Body of pancreas (tissue), 4 donors: ENCODE data around the gene C15orf39.

Experiments
- CTCF ChIP-seq, 7 experiments: fragments of 450-650 bp in 4 of 7; fragments of 200-600 bp in 3 of 7; sonication (generic) in 3 of 7; IDR thresholded peaks; one replicate each; pipeline ENCODE4 v1.5.1; 2016 to 2019; ENCODE audit warnings: antibody characterized with exemption in 7 of 7
- POLR2A ChIP-seq, 3 donors: fragments of 450-650 bp; IDR thresholded peaks; one replicate each; pipeline ENCODE4 v1.6.1; 2016; ENCODE audit warnings: antibody characterized with exemption in 3 of 3, mild to moderate bottlenecking in 2 of 3

DNA sequence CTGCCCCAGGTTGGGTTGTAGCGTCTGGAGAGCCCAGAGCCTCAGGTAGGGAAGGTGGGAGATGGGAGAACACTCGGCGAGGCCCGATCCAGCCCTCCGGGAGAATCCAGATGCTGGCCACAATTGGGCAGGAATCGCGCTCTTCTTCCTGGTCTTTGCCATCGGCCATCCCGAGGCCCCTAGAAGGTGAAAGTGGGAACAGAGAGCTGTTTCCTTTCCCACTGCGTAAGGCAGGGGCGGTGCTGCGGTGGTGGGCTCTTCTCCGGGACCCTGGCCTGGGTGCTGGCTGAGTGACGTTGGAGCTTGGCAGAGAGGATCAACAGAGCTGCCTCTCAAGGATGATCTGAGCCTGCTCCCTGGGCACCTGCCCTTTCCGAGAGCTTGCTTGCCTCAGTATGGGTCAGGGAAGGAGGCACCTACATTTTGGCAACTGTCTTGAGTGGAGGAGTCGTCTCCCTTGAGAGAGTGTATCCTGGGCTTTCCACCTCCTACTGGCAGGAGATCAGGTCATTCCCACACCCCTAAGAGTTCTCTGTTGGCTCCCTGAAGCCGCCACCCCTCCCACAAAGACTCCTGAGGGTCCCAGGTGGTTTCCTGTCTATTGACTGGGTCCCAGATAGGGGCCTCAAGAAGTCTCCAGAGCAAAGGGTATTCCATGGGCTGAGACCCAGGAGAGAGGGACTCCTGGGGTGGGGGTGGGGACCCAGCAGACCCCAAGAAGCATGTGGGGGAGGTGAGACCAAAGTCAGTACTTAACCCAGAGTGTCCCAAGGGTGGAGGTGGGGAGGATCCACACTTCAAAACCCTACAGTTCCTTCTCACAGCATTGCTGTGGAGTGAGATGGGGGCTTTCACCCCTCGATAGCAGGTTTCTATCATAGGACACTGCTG, 1.6 kb downstream of the C15orf39 start:
- TF ChIP-seq POLR2A (IDR thresholded peaks at IDR 0.05) = peak in 1 of 3 donors; percentile 26
- TF ChIP-seq CTCF (IDR thresholded peaks at IDR 0.05) = no peak
